Measurements from ENCODE around the gene TTL.
"Not testable (repeated sequence)": the region's sequence is repeated elsewhere in the genome, so short reads cannot be mapped to it uniquely, and the experiment has no call there.

TTL gene

DNA sequence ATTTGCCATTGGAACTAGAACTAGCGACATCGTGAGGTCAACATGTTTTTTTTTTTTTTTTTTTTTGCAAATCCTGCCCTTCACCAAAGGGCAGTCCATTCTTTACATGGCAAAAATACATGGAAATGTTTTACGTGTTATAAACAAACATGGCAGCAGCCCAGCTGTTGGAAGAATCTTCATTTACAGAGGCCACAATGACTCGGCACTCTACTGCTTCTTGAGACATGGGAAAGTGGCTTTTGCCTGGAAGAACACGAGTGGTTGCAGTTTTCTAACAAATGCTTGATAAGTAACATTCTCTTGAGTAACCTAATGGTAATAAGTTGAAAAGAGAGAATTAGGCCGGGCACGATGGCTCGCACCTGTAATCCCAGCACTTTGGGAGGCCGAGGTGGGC, 37.5 kb downstream of the TTL start:
- no peak for DNase-seq (ENCODE audit: low read depth in 3 of 3, low spot score in 1 of 3)

DNA sequence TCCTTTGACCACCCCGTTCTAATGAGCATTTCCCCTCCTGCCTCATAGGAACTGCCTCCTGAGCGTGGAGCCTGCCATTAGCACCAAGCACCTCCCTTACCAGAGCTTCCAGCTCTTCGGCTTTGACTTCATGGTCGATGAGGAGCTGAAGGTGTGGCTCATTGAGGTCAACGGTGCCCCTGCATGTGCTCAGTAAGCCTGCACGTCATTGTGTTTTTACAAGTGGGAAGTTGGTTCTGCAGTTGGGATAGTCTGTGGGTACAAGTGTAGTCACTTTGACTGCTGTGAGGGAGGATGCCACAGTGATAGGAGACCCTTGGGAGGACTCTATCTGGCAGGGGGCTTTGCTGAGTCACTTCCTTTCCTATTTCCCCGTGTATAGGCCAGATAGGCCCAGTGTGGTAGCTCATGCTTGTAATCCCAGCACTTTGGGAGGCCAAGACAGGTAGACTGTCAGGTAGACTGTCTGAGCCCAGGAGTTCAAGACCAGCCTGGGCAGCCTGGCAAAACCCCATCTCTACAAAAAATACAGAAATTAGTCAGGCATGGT, 38.4 kb downstream of the TTL start:
- no peak for DNase-seq (ENCODE audit: low read depth in 3 of 3, low spot score in 1 of 3)

DNA sequence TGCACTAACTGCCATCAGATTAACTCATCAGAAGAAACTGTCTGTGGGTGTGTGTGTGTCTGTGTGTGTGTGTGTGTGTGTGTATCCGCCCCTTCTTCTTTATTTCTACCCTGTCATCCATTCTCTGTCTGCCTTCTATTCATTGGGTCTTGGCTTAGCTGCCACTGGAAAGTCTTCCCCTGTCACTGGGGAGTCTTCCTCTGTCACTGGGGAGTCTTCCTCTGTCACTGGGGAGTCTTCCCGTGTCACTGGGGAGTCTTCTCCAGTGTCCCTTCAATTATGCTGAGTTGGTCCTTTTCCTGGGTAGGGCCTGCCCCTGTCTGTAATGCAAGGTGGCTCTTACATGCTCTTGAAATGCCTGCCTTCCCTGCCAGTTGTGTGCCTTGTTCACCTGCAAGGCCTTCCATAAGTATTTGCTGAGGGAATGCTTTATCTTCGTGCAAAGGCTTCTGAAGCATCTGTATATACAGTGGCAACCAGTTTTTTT, 41.4 kb downstream of the TTL start:
- no peak for DNase-seq (ENCODE audit: low read depth in 3 of 3, low spot score in 1 of 3)

DNA sequence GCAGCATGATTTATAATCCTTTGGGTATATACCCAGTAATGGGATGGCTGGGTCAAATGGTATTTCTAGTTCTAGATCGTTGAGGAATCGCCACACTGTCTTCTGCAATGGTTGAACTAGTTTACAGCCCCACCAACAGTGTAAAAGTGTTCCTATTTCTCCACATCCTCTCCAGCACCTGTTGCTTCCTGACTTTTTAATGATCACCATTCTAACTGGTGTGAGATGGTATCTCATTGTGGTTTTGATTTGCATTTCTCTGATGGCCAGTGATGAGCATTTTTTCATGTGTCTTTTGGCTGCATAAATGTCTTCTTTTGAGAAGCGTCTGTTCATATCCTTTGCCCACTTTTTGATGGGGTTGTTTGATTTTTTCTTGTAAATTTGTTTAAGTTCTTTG, 42.3 kb downstream of the TTL start:
- not testable (repeated sequence) for DNase-seq (ENCODE audit: low read depth in 3 of 3, low spot score in 1 of 3)

DNA sequence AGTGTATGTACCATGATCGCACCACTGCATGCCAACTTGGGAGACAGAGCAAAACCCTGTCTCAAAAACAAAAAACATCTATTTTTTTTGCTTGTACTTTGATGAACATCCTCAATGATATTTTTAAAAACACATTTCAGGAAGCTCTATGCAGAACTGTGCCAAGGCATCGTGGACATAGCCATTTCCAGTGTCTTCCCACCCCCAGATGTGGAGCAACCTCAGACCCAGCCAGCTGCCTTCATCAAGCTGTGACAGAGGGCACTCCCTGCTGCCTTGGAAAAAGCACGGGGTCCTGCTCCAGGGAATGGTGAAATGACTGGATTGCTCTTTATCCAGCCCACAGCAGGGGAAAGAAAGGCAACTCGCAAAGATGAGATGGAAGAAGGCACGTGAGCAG, 46.6 kb downstream of the TTL start:
- DNase-seq (ENCODE audit: low read depth in 3 of 3, low spot score in 1 of 3) = no peak

DNA sequence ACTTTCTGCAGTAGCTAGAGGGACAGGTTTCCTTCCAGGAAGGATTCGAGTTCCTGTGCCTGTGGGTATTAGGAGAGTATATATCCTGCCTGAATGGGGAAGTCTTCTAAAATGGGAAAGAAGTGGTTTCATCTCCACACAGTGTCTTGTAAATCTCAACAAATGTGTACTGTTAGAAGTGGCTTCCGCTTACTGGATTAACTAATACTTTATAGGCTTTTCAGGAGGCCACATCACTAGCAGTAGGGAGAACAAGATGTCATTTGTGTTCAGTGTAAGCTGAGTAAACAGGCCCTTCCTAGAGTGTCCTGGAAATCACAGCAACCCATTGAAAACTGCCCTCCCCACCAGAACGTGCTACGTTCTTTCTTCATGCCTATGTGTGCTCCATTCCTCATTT, 47.8 kb downstream of the TTL start:
- no peak for DNase-seq (ENCODE audit: low read depth in 3 of 3, low spot score in 1 of 3)

DNA sequence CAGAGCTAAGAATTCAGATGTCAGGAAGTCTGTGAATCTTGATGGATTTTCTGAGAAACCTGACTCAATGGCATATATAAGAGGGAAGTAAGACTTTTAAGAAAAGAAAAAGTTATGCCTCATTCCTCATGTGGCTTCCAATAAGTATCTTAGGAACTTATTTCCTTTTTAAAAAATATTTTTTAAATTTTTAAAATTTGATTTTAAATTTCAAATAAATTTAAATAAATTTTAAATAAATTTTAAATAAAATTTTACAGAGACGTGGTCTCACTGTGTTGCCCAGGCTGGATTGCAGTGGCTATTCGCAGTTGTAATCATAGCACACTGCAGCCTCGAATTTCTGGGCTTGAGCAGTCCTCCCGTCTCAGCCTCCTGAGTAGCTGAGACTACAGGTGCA, 48.8 kb downstream of the TTL start:
- no peak for DNase-seq (ENCODE audit: low read depth in 3 of 3, low spot score in 1 of 3)

DNA sequence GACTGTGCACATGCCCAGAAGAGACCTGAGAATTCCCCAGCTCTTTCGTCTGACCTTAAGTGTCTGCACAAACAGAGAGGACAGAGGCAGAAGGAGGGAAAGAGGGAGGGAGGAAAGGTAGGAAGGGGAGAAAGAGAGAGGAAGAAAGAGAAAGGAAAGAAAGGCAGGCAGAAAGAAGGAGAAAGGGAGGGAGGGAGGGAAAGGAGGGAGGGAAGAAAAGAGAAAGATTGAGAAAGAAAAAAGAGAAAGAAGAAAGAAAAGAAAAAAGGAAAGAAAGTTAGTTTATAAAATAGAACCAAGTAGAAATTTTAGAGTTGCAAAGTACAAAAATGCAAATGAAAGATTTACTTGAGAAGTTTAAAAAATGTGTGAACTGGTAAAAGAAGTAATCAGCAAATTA, 52.9 kb downstream of the TTL start:
- no peak for DNase-seq (ENCODE audit: low read depth in 3 of 3, low spot score in 1 of 3)

DNA sequence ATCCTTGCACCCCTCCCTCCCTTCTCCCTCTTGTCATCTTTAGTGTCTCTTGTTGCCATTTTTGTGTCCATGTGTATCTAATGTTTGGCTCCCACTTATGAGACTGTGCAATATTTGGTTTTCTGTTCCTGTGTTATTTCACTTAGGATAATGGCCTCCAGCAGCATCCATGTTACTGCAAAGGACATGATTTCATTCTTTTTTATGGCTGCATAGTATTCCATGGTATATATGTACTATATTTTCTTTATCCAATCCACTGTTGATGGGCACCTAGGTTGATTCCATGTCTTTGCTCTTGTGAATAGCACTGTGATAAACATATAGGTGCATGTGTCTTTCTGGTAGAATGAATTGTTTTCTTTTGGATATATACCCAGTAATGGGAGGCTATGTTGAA, 54.7 kb downstream of the TTL start:
- not testable (repeated sequence) for DNase-seq (ENCODE audit: low read depth in 3 of 3, low spot score in 1 of 3)

DNA sequence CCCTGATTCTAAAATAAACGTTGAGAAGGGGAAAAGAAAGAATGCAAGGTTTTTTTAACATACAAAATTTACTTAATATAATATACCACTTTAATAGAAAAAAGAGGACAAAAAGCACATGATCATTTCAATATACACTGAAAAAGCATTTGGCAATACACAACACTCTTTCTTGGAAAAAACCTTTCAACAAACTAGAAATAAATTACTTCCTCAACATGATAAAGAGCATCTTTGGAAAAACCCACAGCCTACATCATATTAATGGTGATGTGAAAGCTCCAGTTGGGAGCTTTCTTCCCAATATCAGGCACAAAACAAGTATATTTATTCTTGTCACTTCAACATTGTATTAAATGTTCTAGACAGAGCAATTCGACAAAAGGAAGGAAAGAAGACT, 57.4 kb downstream of the TTL start:
- no peak for DNase-seq (ENCODE audit: low read depth in 3 of 3, low spot score in 1 of 3)

DNA sequence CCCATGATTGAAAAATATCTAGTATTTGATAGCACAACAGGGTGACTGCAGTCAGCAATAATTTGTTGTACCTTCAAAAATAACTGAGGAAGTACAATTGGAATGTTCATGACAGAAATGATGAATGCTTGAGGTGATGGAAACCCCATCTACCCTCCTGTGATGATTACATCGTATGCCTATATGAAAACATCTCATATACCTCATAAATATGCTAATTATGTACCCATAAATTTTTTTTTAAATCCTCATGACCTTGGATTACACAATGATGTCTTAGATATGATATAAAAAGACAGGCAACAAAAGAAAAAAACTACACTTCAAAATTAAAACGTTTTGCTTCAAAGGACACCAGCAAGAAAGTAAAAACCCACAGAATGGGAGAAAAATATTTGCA, 59.0 kb downstream of the TTL start:
- DNase-seq (ENCODE audit: low read depth in 3 of 3, low spot score in 1 of 3) = no peak

DNA sequence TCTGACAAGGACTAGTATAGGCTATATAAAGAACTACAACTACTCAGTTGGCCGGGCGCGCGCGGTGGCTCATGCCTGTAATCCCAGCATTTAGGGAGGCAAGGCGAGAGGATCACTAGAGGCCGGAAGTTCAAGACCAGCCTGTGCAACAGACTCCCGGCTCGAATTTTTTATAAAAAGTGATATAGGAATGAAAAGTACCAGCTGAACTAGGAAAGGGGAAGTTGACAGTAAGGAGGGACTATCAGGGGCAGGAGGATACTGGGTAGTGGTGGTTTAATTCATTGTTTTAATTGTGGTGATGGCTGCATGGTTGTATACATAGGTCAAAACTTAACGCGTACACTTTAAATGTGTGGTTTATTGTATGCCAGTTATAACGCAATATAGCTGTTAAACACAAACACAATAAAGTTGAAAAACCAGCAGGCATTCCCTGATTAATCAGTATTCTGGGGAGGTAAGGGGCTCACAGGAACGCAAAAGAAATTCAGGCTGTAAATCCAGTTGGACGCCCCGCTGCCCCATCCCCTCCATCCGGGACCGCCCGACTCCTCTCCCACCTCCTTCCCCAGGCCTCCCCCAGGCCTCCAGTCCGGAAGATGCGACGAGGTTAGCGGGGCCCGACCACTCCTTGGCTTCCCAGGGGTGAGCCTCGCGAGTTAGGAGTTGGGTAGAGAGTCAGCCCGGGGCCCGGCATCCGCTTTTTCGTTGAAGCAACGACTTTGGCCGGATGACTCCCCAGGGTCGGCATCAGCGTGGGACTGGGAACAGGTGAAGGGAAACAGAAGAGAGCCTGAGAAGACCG, 59.6 kb downstream of the TTL start:
- DNase-seq (ENCODE audit: low read depth in 3 of 3, low spot score in 1 of 3) = peak in 1 of 3 donors; percentile 51

DNA sequence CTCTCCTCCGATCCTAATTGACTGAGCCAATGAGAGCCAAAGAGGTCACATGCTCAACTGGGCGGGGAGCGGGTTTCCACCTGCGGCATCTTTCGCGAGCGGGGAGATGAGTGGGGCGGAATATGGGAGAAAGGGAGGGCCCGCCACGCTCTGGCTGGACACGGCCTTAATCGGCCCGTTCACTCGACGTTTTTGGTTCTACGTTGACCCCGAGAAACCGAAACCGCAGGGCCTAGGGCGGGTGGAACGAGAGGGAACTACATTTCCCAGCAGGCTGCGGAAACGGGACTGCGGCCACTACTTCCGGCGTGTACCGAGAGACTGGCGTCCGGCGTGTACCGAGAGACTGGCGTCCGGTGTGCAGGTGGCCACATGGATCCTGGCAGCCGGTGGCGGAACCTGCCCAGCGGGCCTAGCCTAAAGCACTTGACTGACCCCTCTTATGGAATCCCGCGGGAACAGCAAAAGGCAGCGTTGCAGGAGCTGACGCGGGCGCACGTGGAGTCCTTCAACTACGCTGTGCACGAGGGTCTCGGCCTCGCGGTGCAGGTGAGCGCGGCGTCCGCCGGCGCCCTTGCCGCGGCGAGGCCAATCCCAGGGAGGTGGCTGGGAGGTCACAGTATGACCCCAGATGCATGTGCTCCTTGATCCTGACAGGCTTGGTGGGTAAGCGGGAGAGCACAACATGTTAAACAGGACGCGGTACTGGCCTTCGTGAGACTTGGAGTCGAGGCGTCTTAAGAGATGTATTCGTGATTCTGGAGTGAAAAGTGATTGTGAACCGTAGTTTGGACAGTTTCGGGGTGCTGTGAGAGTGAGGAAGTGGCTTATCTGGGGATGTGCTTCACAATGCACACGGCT, 60.4 kb downstream of the TTL start, which contains the start of gene POLR1B:
Gene POLR1B (plus strand): TSS at position 343 of the 861 bp plus-strand sequence. CDS start 30 bp downstream, at position 373.
- peak; percentile 21 to 56 (median 39) for DNase-seq (ENCODE audit: low read depth in 3 of 3, low spot score in 1 of 3)

DNA sequence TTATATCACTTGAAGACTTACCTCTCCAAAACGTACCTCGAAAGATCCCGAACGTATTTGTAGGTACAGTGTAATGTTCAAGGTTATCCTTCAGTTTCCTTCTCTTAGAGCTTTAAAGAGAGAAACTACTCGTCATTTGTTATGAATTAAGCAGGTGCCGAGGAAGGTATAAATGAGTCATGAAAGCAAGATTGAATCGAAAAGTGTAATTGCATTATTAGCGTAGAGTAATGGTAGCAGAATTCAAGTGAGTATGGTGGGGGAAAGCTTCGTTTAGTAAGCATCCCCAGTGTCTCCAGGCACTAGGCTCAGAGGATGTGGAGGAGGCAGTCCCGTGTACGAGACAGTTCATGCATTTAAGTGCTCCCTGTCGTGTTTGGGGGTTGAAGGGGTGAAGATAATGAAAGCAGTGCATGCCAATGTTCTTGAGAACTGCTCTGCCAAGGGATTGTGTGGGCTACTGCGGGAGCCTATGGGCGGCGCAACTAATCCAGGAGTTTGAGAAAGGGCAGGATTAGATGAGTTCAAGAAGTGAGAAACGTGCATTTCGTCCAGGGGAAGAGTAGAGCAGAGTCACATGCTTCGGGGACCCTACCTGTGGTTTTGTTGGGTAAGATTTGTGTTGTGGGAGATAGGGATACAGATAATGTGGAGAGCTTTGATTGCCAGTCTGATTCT, 61.2 kb downstream of the TTL start:
- DNase-seq (ENCODE audit: low read depth in 3 of 3, low spot score in 1 of 3) = no peak

DNA sequence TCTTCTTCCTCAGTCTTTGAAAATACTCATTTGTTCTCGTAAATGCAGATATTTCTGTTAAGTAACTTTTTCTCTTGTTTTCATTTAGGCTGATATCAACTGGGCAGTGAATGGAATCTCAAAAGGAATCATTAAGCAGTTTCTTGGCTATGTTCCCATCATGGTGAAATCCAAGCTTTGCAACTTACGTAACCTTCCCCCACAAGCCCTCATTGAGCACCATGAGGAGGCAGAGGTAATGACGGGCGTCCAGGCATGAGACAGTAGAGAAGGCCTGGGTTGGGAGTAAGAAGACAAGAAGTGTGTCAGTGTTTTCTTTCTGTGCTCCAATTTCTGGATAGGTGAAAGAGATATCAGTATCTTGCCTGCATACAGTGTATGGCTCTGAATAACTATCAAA, 65.4 kb downstream of the TTL start:
- DNase-seq (ENCODE audit: low read depth in 3 of 3, low spot score in 1 of 3) = no peak

DNA sequence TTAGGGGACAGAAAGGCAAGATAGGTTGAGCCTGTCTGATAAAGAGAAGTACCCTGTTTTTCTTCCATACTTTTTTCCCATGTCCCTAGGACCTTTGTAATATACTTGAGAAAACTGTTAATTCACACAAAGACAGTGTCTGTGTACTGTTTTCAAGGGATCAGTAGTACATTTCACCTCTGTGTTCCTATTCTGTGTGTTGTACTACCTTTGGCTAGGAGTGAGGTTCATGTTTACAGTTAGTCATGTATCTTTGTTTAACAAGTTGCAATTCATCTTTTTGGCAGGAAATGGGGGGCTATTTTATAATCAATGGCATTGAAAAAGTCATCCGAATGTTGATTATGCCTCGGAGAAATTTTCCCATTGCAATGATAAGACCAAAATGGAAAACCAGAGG, 67.0 kb downstream of the TTL start:
- DNase-seq (ENCODE audit: low read depth in 3 of 3, low spot score in 1 of 3) = no peak

DNA sequence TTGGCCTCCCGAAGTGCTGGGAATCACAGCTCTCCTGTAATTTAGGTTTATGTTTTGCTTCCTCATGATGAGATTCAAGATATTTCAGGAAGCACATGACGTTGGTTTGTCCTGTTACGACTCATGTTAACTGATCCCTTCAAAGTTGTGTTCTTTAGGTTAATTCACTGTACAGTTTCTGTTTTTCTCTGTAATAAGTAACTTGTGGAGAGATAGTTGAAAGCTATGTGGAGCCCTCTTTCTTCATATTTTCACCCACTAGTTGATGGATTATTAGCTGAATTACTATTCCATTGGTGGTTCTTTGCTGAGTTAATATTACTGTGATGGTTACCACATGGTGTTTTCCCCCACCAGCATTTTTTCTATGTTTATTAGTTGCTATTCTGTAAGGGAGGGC, 84.1 kb downstream of the TTL start:
- DNase-seq (ENCODE audit: low read depth in 3 of 3, low spot score in 1 of 3) = no peak

DNA sequence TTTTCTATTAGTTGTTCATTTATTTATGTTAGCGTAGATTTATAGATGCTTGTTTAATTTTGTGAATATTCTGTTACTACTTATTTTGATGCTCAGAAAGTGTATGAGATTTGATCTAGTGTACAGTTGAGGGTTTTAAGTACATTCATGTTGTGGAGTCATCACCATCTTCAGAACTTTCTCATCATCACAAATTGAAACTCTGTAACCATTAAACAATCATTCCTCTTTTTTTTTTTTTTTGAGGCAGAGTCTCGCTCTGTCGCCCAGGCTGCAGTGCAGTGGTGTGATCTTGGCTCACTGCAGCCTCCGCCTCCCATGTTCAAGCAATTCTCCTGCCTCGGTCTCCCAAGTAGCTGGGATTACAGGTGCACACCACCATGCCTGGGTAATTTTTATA, 84.6 kb downstream of the TTL start:
- DNase-seq (ENCODE audit: low read depth in 3 of 3, low spot score in 1 of 3) = not testable (repeated sequence)

DNA sequence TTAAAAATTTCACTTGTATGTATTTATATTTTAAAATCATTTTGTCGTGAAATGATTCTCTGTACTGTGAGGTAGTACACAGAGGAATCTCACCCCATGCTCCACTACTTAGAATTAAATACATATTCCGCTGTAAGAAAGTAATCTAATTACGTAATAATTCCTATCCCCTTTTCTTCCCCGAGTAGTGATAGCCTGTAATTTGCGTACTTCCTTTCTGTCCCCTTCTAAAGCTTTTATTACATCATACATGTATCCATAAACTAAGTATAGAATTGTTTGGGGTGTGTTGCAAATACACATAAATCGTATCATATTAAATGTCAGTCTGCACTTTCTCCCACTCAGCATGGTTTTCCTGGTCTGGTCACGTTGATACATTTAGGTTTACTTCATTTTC, 90.0 kb downstream of the TTL start:
- DNase-seq (ENCODE audit: low read depth in 3 of 3, low spot score in 1 of 3) = no peak

DNA sequence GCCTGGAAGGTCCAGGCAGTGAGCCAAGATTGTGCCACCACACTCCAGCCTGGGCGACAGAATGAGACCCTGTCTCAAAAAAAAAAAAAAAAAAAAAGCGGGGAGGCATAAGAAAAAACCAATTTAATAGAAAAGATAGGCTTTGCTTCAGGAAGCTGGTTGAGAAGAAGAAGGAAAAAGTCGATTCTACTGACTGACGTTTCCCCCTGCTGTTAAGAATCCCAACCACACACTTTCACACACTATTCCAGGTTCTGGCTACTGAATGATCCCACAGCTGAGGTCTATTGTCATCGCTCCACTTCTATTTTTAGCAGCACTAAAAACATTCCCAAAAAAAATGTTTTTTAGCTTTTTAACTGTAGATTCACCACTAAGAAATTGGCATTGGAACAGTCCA, 95.8 kb downstream of the TTL start:
- DNase-seq (ENCODE audit: low read depth in 3 of 3, low spot score in 1 of 3) = no peak

DNA sequence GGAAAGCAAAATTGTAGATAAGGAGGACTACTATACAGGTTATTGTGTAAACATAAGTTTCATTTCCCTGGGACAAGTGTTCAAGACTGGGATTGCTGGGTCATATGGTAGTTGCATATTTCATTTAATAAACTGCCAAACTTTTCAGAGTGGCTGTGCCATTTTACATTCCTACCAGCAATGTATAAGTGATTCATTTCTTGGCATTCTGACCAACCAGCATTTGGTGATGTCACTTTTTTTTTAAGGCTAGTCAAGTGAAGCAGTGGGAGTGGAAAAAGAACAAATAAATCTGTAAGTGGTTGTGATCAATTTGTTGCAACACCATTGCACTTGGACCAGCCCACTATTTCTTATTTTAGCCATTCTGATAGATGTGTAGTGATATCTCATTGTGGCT, 97.3 kb downstream of the TTL start:
- no peak for DNase-seq (ENCODE audit: low read depth in 3 of 3, low spot score in 1 of 3)

Measured in stimulated activated CD4-positive, alpha-beta T cell treated with anti-CD3 and anti-CD28 coated beads, TNF-alpha, amount 100 ng/mL, for 1 hour (primary cell).